ENCODE data around the gene STATH.

GRCh38 chr4:70000711-70001110, 4.9 kb downstream of the STATH start:
- TF ChIP-seq HMGA2 (CRISPR knock-in tag; IDR thresholded peaks at IDR 0.05) (no peak), CTCF (IDR thresholded peaks at IDR 0.05) (no peak), NR2C2 (CRISPR knock-in tag; IDR thresholded peaks at IDR 0.05) (no peak), MAX (CRISPR knock-in tag; IDR thresholded peaks at IDR 0.05) (no peak)

Data from WTC11 (cell line).